Diencephalon (tissue), 1 donor: ENCODE data around the gene LIMA1. TPM values are rescaled to one million over a fixed set of nuclear protein-coding genes. Genes with fewer than 3 reads are reported as not detected.

Source experiments
- small RNA-seq: library from RNA; depleted of rRNA; stranded (forward); fragments of <200 nt; gene quantifications from one replicate; pipeline ENCODE3, GENCODE V24; 2014
- total RNA-seq: library from RNA; depleted of rRNA; stranded (reverse); fragments of >200 nt; gene quantifications from one replicate; pipeline ENCODE4 v1.2.3, GENCODE V29; 2014

Gene LIMA1
- total RNA-seq, result 22.8 TPM

DNA sequence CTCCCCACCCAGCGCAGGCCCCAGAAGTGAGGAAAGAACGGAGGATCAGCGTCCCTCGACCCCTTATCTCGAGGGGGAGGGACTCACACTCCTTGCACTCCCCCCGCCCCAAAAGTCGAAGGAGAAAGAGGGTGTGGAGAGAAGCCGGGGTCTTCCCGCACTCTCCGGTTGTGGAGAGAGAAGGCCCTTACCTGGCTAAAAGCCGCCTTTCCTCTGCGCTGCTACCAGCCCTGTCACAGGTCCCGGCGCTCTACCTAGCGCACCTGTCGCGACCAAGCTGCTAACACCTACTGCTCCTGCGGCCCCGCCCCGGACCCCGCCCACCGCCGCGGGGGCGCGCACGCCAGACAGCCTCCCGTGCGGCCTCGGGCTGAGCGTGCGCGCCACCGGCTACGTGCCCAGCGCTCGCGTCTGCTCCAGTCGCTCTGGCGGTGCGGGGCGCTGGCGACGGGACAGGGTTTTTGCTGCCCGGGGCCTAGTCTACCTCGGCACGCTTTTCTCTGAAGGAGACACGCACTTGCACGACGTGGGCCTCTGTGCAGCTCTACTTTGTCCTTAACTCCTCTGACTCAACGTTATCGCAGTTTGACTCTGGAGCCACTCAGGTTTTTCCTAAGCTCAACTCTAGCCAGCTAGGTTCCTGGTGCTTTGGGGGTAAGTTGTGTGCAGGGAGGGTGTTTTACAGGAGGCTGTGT is at the start of gene LIMA1:
Gene LIMA1 (minus strand): TSS at position 292 of the 695 bp plus-strand sequence. CDS start 34,769 bp downstream, outside the sequence.

DNA sequence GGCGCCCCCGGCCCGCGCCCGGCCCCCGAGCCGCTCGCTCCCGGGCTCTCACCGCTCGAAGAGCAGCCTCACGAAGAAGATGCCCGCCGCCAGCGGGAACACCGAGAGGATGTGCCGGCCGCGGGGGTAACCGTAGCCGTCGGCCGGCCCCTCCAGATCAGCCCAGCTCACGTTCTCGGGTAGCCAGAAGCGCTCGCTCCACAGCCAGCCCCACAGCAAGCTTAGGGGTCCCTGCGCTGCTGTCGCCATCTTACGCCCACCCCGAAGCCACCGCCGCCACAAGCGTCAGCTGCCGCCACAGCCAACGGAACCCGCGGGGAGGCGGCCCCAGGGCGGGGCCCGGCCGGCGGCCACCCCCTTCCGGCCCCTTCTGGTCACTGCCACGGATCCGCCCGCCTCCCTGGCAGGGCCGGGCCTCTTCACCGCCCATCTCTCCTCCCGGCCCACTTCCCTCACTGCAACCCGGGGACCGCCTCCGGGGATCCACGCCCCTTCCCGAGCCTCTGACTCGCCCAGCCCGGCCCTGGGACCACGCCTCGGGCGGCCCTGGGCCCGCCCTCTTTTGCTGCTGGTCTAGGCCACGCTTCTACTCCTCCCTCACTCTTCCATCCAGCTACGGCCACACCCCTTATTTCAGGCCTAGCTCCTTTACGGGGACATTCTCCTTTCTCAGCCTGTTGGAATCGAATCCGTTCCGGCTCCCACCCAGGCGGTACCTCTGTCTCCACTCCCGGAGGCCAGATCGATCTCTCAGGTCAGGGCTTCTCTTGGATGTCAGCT is 116.1 kb downstream of the LIMA1 start, which contains the start of gene CERS5:
Gene CERS5 (minus strand): TSS at position 321 of the 780 bp plus-strand sequence. CDS start 72 bp downstream, at position 249.

Small RNAs within 50 kb of the gene (small RNA-seq; reads per million reads assigned to genes)
- gene MIR1293, result not detected
- gene RNU6-1093P, result not detected

Other genes with a start within 250 kb of the LIMA1 start
- gene ASIC1, start 225.9 kb downstream of the LIMA1 start, total RNA-seq, result 31.1 TPM
- gene SMARCD1, start 198.2 kb downstream of the LIMA1 start, total RNA-seq, result 50.3 TPM
- gene GPD1, start 179.5 kb downstream of the LIMA1 start, total RNA-seq, result 12.2 TPM
- 24.5 TPM for gene COX14, start 171.3 kb downstream of the LIMA1 start, total RNA-seq
- gene CERS5, start 116.2 kb downstream of the LIMA1 start, total RNA-seq, result 88.8 TPM
- gene FAM186A, start 113.1 kb upstream of the LIMA1 start, total RNA-seq, result not detected
- gene LARP4, start 117.4 kb upstream of the LIMA1 start, total RNA-seq, result 67.4 TPM
- 64.1 TPM for gene DIP2B, start 221.5 kb upstream of the LIMA1 start, total RNA-seq